GM18511 (cell line): Measurements from ENCODE around the gene SCAP.

Source experiments
- ATAC-seq: cut with Tn5 transposase; IDR thresholded peaks from one replicate; pipeline ENCODE4 v1.9.1; 2021; ENCODE audit warnings: mild to moderate bottlenecking, moderate library complexity; ENCODE audit not compliant: unreplicated experiment

The SCAP gene

GRCh38 chr3:47416041-47416440 lies 59.7 kb downstream of the SCAP start:
- ATAC-seq, result no peak

- ATAC-seq, result no peak
Measured at GRCh38 chr3:47414666-47415587, 60.8 kb downstream of the SCAP start.

- ATAC-seq, result no peak
Measured at GRCh38 chr3:47414161-47414564, 61.6 kb downstream of the SCAP start.

GRCh38 chr3:47413751-47414150 lies 62.0 kb downstream of the SCAP start:
- no peak for ATAC-seq

GRCh38 chr3:47412842-47413520 lies 62.8 kb downstream of the SCAP start:
- no peak for ATAC-seq

- no peak for ATAC-seq
Measured at GRCh38 chr3:47412453-47412756, 63.3 kb downstream of the SCAP start.

GRCh38 chr3:47411696-47412452 lies 63.9 kb downstream of the SCAP start:
- ATAC-seq, result no peak

- no peak for ATAC-seq
Measured at GRCh38 chr3:47410801-47411646, 64.7 kb downstream of the SCAP start.

GRCh38 chr3:47410417-47410720 lies 65.4 kb downstream of the SCAP start:
- no peak for ATAC-seq

GRCh38 chr3:47409688-47410416 lies 65.9 kb downstream of the SCAP start:
- no peak for ATAC-seq

GRCh38 chr3:47409284-47409683 lies 66.5 kb downstream of the SCAP start:
- ATAC-seq, result no peak

GRCh38 chr3:47408839-47409229 lies 66.9 kb downstream of the SCAP start:
- no peak for ATAC-seq

- no peak for ATAC-seq
Measured at GRCh38 chr3:47407896-47408838, 67.6 kb downstream of the SCAP start.

- ATAC-seq, result no peak
Measured at GRCh38 chr3:47407237-47407636, 68.5 kb downstream of the SCAP start.

- no peak for ATAC-seq
Measured at GRCh38 chr3:47406762-47407149, 69.0 kb downstream of the SCAP start.

GRCh38 chr3:47405820-47406761 lies 69.7 kb downstream of the SCAP start:
- no peak for ATAC-seq

GRCh38 chr3:47404955-47405790 lies 70.6 kb downstream of the SCAP start:
- no peak for ATAC-seq
